Gastrocnemius medialis (tissue), 4 donors: Measurements from ENCODE around the gene TRIP10. TPM values are rescaled to one million over a fixed set of nuclear protein-coding genes. Genes with fewer than 3 reads are reported as not detected.
"Not testable (repeated sequence)": the region's sequence is repeated elsewhere in the genome, so short reads cannot be mapped to it uniquely, and the experiment has no call there.

Source experiments
- ATAC-seq, 2 donors: fragments of 150-250 bp; one replicate each; pipeline ENCODE4 v1.9.1; 2016
- DNase-seq, 2 donors: peaks; one replicate each; pipeline ENCODE4 v3.0.0-alpha.2; 2019
- H3K27ac ChIP-seq, 4 donors: fragments of 200-600 bp; sonication (generic); 1 replicate in 1 of 4; 2 replicates in 3 of 4; pipeline ENCODE4 v1.5.1; 2016 to 2018; ENCODE audit warnings: mild to moderate bottlenecking in 2 of 4, moderate library complexity in 1 of 4
- H3K27me3 ChIP-seq, 3 donors: fragments of 200-600 bp; sonication (generic) in 2 of 3; 1 replicate in 1 of 3; 2 replicates in 2 of 3; pipeline versions ENCODE4 v1.5.1 to v1.6.0; 2016 to 2019; ENCODE audit warnings: mild to moderate bottlenecking in 1 of 3, moderate library complexity in 1 of 3
- H3K36me3 ChIP-seq, 2 donors: fragments of 200-600 bp; sonication (generic) in 1 of 2; one replicate each; pipeline ENCODE4 v1.5.1; 2017 to 2018
- H3K4me1 ChIP-seq, 2 donors: fragments of 200-600 bp; sonication (generic) in 1 of 2; one replicate each; pipeline ENCODE4 v1.5.1; 2016 to 2017; ENCODE audit warnings: mild to moderate bottlenecking in 2 of 2
- H3K4me3 ChIP-seq, 4 donors: fragments of 200-600 bp; sonication (generic) in 3 of 4; 1 replicate in 1 of 4; 2 replicates in 3 of 4; pipeline ENCODE4 v1.5.1; 2016 to 2019; ENCODE audit warnings: mild to moderate bottlenecking in 2 of 4
- H3K9me3 ChIP-seq, 3 donors: fragments of 200-600 bp; sonication (generic) in 2 of 3; 1 replicate in 1 of 3; 2 replicates in 2 of 3; pipeline ENCODE4 v1.5.1; 2016 to 2019
- CTCF ChIP-seq, 5 experiments: fragments of 450-650 bp in 3 of 5; fragments of 200-600 bp in 2 of 5; sonication (generic) in 2 of 5; IDR thresholded peaks in 4 of 5; conservative IDR thresholded peaks in 1 of 5; 1 replicate in 4 of 5; 2 replicates in 1 of 5; pipeline ENCODE4 v1.5.1; 2016 to 2019; ENCODE audit warnings: antibody characterized with exemption in 5 of 5, mild to moderate bottlenecking in 3 of 5, moderate library complexity in 3 of 5
- POLR2A ChIP-seq, 2 donors: fragments of 450-650 bp; IDR thresholded peaks; one replicate each; pipeline ENCODE4 v1.6.1; 2017; ENCODE audit warnings: antibody characterized with exemption in 2 of 2, mild to moderate bottlenecking in 2 of 2, moderate library complexity in 2 of 2
- in situ Hi-C, 4 donors: fragments of 200-750 bp; cut with MboI; loops; one replicate each; pipeline versions ENCODE4 v1.15.0 to v1.8.0; 2017; ENCODE audit warnings: low sequenced_read_pairs in 4 of 4
- intact Hi-C: fragments of 100-400 bp; cut with DNase I; formaldehyde crosslinking; loops from one replicate; pipeline ENCODE4 v1.15.1; 2023; ENCODE audit warnings: low total_unique reads
- total RNA-seq, 4 donors: library from RNA; depleted of rRNA; stranded (reverse); fragments of >200 nt; gene quantifications; one replicate each; pipeline versions ENCODE4 v1.1.0 to v1.2.3, GENCODE V29; 2016

The TRIP10 gene
- total RNA-seq, 4 donors from 2014 or later = 130 to 237 (median 178) TPM

- TF ChIP-seq CTCF (IDR thresholded peaks at IDR 0.05 in 4 of 5, conservative IDR thresholded peaks at IDR 0.05 in 1 of 5) = no peak
- TF ChIP-seq POLR2A (IDR thresholded peaks at IDR 0.05) = no peak
- DNase-seq (no peak), ATAC-seq (no peak)
- intact Hi-C loops = no loop called here
- in situ Hi-C loops = no loop called here
- H3K9me3 ChIP-seq = no peaks in the 10 kb centered on the region
- H3K27ac ChIP-seq = no peak overlapping the region
- H3K4me1 ChIP-seq = no peaks in the 10 kb centered on the region
- H3K27me3 ChIP-seq = peaks cover under 1 to 14% (median 10%) of the 10 kb centered on the region in 3 donors
- no peak overlapping the region for H3K4me3 ChIP-seq
- no peaks in the 10 kb centered on the region for H3K36me3 ChIP-seq
Observed at GRCh38 chr19:6760606-6761005, 21.1 kb downstream of the TRIP10 start.

- no peak for TF ChIP-seq POLR2A (IDR thresholded peaks at IDR 0.05)
- no peak for TF ChIP-seq CTCF (IDR thresholded peaks at IDR 0.05 in 4 of 5, conservative IDR thresholded peaks at IDR 0.05 in 1 of 5)
- DNase-seq = no peak
- H3K9me3 ChIP-seq = no peaks in the 10 kb centered on the region
- H3K4me3 ChIP-seq = no peak overlapping the region
- no peaks in the 10 kb centered on the region for H3K4me1 ChIP-seq
- in situ Hi-C loops (no loop called here), intact Hi-C loops (no loop called here)
- peak in 1 of 2 donors; percentile 70 for ATAC-seq
- H3K27me3 ChIP-seq = peaks cover 5 to 18% (median 15%) of the 10 kb centered on the region in 3 donors
- no peaks in the 10 kb centered on the region for H3K36me3 ChIP-seq
- H3K27ac ChIP-seq = no peak overlapping the region
Observed at GRCh38 chr19:6761053-6761676, 21.7 kb downstream of the TRIP10 start.

GRCh38 chr19:6762253-6762797 is 22.8 kb downstream of the TRIP10 start:
- H3K9me3 ChIP-seq, H3K4me1 ChIP-seq, in situ Hi-C loops, intact Hi-C loops, H3K36me3 ChIP-seq, ATAC-seq, DNase-seq, H3K27ac ChIP-seq, H3K4me3 ChIP-seq: not testable (repeated sequence)
- H3K27me3 ChIP-seq = peaks cover 17 to 29% (median 26%) of the 10 kb centered on the region in 3 donors

GRCh38 chr19:6765738-6766356 is 26.4 kb downstream of the TRIP10 start:
- Histone ChIP-seq H3K27me3 (peaks cover 29 to 36% (median 36%) of the 10 kb centered on the region in 3 donors), H3K9me3 (no peaks in the 10 kb centered on the region), H3K4me1 (no peaks in the 10 kb centered on the region), H3K4me3 (no peak overlapping the region), H3K36me3 (no peaks in the 10 kb centered on the region), H3K27ac (no peak overlapping the region)
- no peak for ATAC-seq
- in situ Hi-C loops (no loop called here), intact Hi-C loops (no loop called here)
- no peak for TF ChIP-seq POLR2A (IDR thresholded peaks at IDR 0.05)
- no peak for TF ChIP-seq CTCF (IDR thresholded peaks at IDR 0.05 in 4 of 5, conservative IDR thresholded peaks at IDR 0.05 in 1 of 5)
- no peak for DNase-seq

- intact Hi-C loops (no loop called here), in situ Hi-C loops (no loop called here)
- no peaks in the 10 kb centered on the region for H3K4me1 ChIP-seq
- no peak for DNase-seq
- no peak overlapping the region for H3K27ac ChIP-seq
- H3K4me3 ChIP-seq = peak overlapping the region in 2 of 4 donors; percentile 25 to 39
- TF ChIP-seq CTCF (IDR thresholded peaks at IDR 0.05 in 4 of 5, conservative IDR thresholded peaks at IDR 0.05 in 1 of 5) (no peak), POLR2A (IDR thresholded peaks at IDR 0.05) (no peak)
- H3K9me3 ChIP-seq = no peaks in the 10 kb centered on the region
- H3K27me3 ChIP-seq = peaks cover 29 to 36% (median 36%) of the 10 kb centered on the region in 3 donors
- H3K36me3 ChIP-seq = no peaks in the 10 kb centered on the region
- no peak for ATAC-seq
Observed at GRCh38 chr19:6766357-6767080, 27.0 kb downstream of the TRIP10 start.
